Measurements from ENCODE around the gene CEP128.

CEP128 gene

GRCh38 chr14:80901260-80901659 is 40.3 kb downstream of the CEP128 start:
- DNase-seq (ENCODE audit: low read depth): no peak

- no peak for DNase-seq (ENCODE audit: low read depth)
These were observed 68.9 kb downstream of the CEP128 start for GRCh38 chr14:80872645-80873044.

DNA sequence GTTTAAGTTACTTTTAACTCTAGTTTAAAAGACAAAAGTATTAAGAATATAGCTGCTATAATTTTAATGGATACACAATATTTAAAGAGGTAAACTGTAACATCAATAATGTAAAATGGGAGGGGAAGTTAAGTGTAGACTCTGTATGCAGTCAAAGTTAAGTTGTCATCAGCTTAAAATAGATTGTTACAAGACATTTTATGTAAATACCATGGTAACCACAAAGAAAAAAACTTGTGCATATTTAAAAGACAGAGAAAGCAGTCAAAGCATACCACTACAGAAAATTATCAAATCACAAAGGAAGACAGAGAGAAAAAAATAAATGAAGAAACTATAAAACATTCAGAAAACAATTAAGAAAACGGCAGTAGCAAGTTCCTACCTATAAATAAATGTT is 73.3 kb downstream of the CEP128 start:
- no peak for DNase-seq (ENCODE audit: low read depth)

- DNase-seq (ENCODE audit: low read depth): no peak
These were observed 73.7 kb downstream of the CEP128 start for GRCh38 chr14:80867798-80868197.

DNA sequence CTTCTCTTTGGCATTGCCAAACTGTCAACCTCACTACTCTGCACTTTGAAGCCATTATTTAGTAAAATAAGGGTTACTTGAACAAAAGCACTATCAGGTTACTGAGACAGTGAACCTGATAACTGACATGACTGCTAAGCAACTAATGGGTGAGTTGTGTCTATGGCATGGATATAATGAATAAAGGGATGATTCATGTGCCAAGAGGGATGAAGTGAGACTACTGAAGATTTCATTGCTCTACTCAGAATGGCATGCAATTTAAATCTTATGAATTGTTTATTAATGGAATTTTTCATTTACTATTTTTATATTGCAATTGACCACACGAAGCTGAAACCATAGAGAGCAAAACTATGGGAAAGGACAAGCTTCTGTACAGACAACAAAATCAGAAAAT is 74.4 kb downstream of the CEP128 start:
- no peak for DNase-seq (ENCODE audit: low read depth)

GRCh38 chr14:80865565-80865964 is 76.0 kb downstream of the CEP128 start:
- DNase-seq (ENCODE audit: low read depth): no peak

DNA sequence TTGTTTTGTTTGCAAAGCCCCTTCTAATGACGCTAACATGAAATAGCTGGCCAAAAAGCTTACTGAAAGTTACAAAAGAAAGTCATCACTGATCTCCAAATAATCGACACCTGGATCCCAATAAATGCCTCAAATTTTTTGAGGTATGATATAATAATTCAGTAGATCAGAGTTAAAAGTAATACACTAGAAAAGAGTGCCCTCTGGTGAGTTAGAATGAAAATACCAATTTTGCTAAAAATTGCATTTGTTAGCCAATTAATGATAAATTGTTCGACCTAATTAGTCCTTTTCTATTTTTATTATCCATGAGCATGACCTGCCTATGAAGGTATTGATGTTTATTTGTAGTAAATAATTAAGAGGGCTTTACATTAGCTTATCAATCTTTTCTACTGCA is 78.6 kb downstream of the CEP128 start:
- no peak for DNase-seq (ENCODE audit: low read depth)

DNA sequence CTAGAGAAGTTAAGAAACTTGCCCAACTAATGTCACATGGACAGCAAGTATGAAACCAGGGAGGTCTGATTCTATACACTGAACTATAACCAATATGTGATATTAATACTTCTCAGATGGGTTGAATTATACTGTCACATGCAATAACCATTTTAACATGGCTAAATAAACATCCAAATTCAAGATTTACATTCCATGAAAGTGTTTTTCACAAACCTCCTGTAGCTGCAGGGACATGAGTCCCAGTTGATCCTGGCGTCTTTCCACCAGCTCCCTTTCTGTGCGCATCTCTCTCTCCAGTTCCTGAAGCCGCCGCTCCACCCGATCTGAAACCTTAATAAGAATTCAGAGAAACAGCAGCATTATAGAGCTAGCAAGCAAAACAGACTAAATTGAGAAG is 79.0 kb downstream of the CEP128 start:
- DNase-seq (ENCODE audit: low read depth): no peak

- no peak for DNase-seq (ENCODE audit: low read depth)
These were observed 91.2 kb downstream of the CEP128 start for GRCh38 chr14:80850197-80850814.

DNA sequence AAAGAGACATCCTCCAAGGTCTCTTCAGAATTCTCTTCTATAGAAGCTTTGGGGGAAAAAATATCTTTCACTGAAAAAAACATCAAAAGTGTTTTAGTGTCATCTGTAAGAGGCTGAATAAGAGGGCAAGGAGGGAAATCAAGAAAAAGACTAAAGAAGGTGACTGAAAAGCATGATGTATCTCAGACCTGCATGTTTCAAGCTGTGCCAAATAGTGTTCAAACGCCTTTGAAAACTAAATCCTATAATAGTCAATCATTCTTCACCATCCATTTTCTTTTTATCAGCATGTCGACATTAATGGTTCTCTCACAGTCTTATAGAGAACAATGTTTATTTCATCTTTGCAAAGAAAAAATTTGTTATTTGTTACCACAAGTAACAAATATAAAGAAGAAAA is 94.5 kb downstream of the CEP128 start:
- DNase-seq (ENCODE audit: low read depth): no peak

DNA sequence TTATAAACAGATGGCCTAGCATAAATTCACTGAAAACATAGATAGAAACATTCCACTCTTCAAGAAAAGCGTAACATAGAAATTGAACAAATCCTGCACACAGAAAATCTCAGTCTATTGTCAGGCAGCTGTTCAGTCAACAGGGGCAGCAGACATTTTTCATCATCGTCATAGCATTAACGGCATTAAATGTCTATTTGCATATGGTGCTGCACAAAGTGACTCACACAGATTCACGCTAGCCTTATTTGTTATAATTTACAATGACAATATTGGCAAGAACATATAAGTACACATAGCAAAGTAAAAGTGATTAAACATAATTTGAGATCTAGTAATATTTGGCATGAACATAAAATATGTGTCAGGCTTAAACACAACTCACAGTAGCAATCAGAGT is 95.7 kb downstream of the CEP128 start:
- DNase-seq (ENCODE audit: low read depth): no peak

GRCh38 chr14:80844872-80845271 is 96.7 kb downstream of the CEP128 start:
- DNase-seq (ENCODE audit: low read depth): no peak

- DNase-seq (ENCODE audit: low read depth): no peak
These were observed 101.8 kb downstream of the CEP128 start for GRCh38 chr14:80839743-80840142.

DNA sequence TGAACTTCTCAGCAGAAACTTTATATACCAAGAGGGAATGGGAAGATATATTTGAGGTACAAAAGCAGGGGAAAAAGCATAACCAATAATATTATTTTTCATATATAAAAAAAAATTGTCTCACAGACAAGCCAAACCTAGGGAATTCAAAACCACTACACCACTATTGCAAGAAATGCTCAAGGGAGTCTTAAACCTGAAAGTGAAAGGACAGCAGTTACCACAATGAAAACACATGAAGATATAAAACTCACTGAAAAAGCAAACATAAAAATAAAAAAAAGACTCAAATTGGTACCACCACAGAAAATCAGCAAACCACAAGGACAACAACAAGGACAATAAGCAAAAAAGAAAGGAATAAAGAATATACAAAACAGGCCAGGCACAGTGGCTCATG is 131.9 kb downstream of the CEP128 start:
- DNase-seq (ENCODE audit: low read depth): no peak

DNA sequence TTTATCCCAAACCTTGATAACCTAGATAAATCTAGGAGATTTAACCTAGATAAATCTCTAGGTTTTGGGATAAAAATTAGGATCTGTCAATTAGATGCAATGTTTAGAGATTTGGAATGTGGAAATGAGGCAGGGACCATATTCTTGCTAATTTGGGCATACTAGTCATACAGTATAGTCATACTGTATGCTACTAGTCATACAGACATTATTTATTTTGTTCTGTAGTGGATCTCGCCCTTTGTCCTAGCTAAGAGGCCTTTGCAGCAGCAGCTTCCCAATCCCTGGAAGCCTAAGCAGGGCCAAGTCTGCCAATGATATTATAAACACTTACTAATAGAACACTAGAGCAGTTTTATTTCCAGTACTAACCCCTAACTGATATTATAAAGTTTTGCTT is 136.4 kb downstream of the CEP128 start:
- DNase-seq (ENCODE audit: low read depth): no peak

GRCh38 chr14:80798878-80799277 is 142.7 kb downstream of the CEP128 start:
- DNase-seq (ENCODE audit: low read depth): no peak

DNA sequence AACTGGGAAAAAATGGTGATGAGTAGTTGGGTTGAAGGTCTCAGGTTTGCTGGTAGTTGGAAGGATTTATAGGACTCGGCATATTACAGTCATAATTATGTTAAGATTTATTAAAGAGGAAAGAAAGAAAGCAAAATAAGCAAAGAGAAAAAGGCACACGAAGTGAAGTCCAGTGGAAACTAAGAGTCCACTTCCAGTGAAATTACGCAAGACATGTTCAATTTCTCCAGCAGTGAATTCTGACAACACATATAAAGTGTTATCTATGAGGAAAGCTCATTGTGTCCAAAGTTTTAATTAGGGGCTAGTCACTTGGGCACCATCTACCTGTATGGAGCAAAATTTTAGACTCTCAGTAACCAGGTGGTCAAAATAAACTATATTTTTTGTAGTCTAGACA is 143.3 kb downstream of the CEP128 start:
- DNase-seq (ENCODE audit: low read depth): no peak

- no peak for DNase-seq (ENCODE audit: low read depth)
These were observed 148.8 kb downstream of the CEP128 start for GRCh38 chr14:80792771-80793170.

DNA sequence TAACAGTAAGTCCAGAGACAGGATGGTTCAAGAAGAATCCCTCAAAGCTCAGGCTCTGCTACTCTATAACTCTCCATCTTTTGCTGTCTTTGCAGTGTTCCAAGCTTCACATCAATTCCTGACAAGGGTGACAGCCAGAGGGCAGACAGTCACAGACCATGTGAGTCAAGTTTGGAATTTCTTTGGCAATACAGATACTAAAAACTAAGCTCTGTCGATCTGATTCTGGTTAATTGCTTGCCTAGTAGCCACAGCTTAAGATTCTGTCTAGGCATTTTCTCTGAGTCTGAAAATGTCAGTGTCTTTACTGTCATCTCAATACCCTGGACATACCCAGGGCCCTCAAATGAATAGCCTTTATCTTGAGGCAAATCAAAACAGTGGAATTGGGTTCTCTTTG is 153.7 kb downstream of the CEP128 start:
- DNase-seq (ENCODE audit: low read depth): no peak

- no peak for DNase-seq (ENCODE audit: low read depth)
These were observed 156.7 kb downstream of the CEP128 start for GRCh38 chr14:80784820-80785219.

GRCh38 chr14:80781972-80782367 is 159.6 kb downstream of the CEP128 start:
- no peak for DNase-seq (ENCODE audit: low read depth)

GRCh38 chr14:80780500-80780899 is 161.0 kb downstream of the CEP128 start:
- no peak for DNase-seq (ENCODE audit: low read depth)

DNA sequence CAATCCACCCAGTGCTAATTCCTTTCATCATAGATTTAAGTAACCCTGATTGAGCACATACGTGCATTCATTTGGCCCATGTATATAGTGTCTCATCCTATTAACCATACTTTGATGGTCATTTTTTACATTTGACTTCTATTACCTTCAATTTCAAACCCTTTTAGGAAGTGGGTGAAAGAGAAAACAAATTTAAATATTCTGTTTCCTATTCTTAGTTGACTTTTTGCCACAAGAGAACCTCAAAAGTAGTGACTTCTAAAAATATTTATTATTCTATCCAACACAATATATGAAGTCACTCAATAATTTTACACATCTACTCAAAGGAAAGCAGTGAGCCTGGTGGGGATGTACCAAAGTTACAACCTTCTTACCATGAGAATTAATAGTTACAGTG is 164.9 kb downstream of the CEP128 start:
- no peak for DNase-seq (ENCODE audit: low read depth)

GRCh38 chr14:80776186-80776585 is 165.4 kb downstream of the CEP128 start:
- no peak for DNase-seq (ENCODE audit: low read depth)

DNA sequence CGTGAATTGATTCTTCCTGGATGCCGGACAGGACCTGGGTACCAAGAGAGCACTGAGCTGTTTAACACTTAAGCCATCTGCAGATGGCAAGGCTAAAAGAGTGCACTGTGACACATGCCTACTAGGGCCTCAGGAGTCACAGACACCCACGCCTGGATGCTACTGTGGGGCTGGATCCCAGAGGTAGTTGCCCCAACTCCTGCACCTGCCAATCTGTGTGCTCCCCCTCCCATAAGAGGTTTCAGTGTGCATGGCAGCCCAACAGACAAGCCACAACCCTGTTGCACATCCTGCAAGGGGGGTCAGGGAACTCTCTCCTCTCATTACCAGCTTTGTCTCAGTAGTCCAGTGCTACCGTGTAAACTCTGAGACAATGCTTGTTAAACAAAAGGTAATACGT is 169.0 kb downstream of the CEP128 start:
- DNase-seq (ENCODE audit: low read depth): no peak
